GM12878 (cell line): ENCODE measurements around the gene AGR3. TPM values are rescaled to one million over a fixed set of nuclear protein-coding genes. Genes with fewer than 3 reads are reported as not detected.
"Not testable (repeated sequence)": the region's sequence is repeated elsewhere in the genome, so short reads cannot be mapped to it uniquely, and the experiment has no call there.

Experiments
- ATAC-seq: fragments of 200-7000 bp; cut with Tn5 transposase; 3 replicates; pipeline ENCODE4 v1.9.1; 2020; ENCODE audit warnings: mild to moderate bottlenecking, moderate library complexity
- BruUV-seq: library from RNA; stranded (reverse); fragments of 400-500 nt; replicated peaks from 2 replicates; lab custom pipeline; 2021; lab: Mats Ljungman, UMichigan
- CTCF ChIA-PET: fragments of 300-600 bp; sonication (Branson Sonifier 250); formaldehyde crosslinking; extraction: SDS; loops from one replicate; lab custom pipeline; 2021; ENCODE audit warnings: inconsistent platforms; lab: Yijun Ruan, JAX
- POLR2A ChIA-PET: fragments of 350-600 bp; formaldehyde crosslinking; extraction: SDS; loops from one replicate; lab custom pipeline; 2021; ENCODE audit warnings: inconsistent platforms; lab: Charles Lee
- RAD21 ChIA-PET: fragments of 300-600 bp; sonication (Branson Sonifier 250); formaldehyde crosslinking; loops from one replicate; lab custom pipeline; 2023; ENCODE audit warnings: antibody characterized with exemption; ENCODE audit not compliant: unreplicated experiment; lab: Charles Lee
- SMC1A ChIA-PET: fragments of 300-600 bp; sonication (Branson Sonifier 250); formaldehyde crosslinking; loops from one replicate; lab custom pipeline; 2023; ENCODE audit not compliant: unreplicated experiment, uncharacterized antibody; lab: Charles Lee
- DNase-seq: peaks from one replicate; pipeline ENCODE4 v3.0.0-alpha.2; 2011; ENCODE audit warnings: low read depth, low spot score
- FAIRE-seq: peaks from 3 replicates; lab custom pipeline; 2011; peaks lifted over from hg19 to GRCh38; lab: Jason Lieb, UNC
- H2AFZ ChIP-seq: 2 replicates; pipeline ENCODE4 v1.6.0; 2011; ENCODE audit warnings: low read depth, low read length, control low read depth; ENCODE audit not compliant: control insufficient read depth
- H3K27ac ChIP-seq: 2 replicates; pipeline ENCODE4 v1.5.1; 2011; ENCODE audit warnings: control low read depth; ENCODE audit not compliant: control insufficient read depth, insufficient read depth
- H3K27me3 ChIP-seq, 2 experiments: replicated peaks in 1 of 2; 2 replicates each; pipeline versions ENCODE4 v1.6.0 to v1.6.1; 2011; ENCODE audit warnings: low read length in 1 of 2; ENCODE audit not compliant: control insufficient read depth in 2 of 2, insufficient read depth in 2 of 2
- H3K36me3 ChIP-seq, 2 experiments: 2 replicates each; pipeline ENCODE4 v1.5.1; 2011; ENCODE audit warnings: low read length in 1 of 2; ENCODE audit not compliant: control insufficient read depth in 2 of 2, insufficient read depth in 2 of 2
- H3K4me1 ChIP-seq: 2 replicates; pipeline ENCODE4 v1.6.1; 2011; ENCODE audit warnings: mild to moderate bottlenecking, low read length, moderate library complexity, mixed read lengths; ENCODE audit not compliant: control insufficient read depth, insufficient read depth
- H3K4me2 ChIP-seq: 2 replicates; pipeline ENCODE4 v1.6.0; 2011; ENCODE audit warnings: control low read depth; ENCODE audit not compliant: control insufficient read depth, insufficient read depth
- H3K4me3 ChIP-seq: fragments of 200-600 bp; sonication (generic); 2 replicates; pipeline ENCODE4 v1.5.1; 2016
- H3K79me2 ChIP-seq: 2 replicates; pipeline ENCODE4 v1.6.0; 2011; ENCODE audit warnings: low read length; ENCODE audit not compliant: control insufficient read depth, insufficient read depth
- H3K9ac ChIP-seq: 2 replicates; pipeline ENCODE4 v1.8.0; 2011; ENCODE audit warnings: low read length, control low read depth, mixed read lengths; ENCODE audit not compliant: control insufficient read depth, insufficient read depth
- H3K9me3 ChIP-seq: replicated peaks from 3 replicates; pipeline ENCODE4 v1.5.1; 2011; ENCODE audit warnings: mild to moderate bottlenecking, low read length; ENCODE audit not compliant: control insufficient read depth, insufficient read depth
- H4K20me1 ChIP-seq: 2 replicates; pipeline ENCODE4 v1.6.0; 2011; ENCODE audit not compliant: control insufficient read depth, insufficient read depth
- MEF2A ChIP-seq: IDR thresholded peaks from 2 replicates; pipeline ENCODE4 v1.6.1; 2011; ENCODE audit warnings: low read depth, mild to moderate bottlenecking, low read length, moderate library complexity; ENCODE audit not compliant: insufficient read depth
- POLR2AphosphoS5 ChIP-seq: IDR thresholded peaks from 2 replicates; pipeline ENCODE4 v1.6.1; 2011; ENCODE audit warnings: mild to moderate bottlenecking, low read length, inconsistent platforms
- SMC3 ChIP-seq: IDR thresholded peaks from 2 replicates; pipeline ENCODE4 v1.6.1; 2011; ENCODE audit warnings: low read length, improper control_type of control experiment, borderline replicate concordance
- YY1 ChIP-seq: IDR thresholded peaks from 2 replicates; pipeline ENCODE4 v1.6.1; 2011; ENCODE audit warnings: low read depth, mild to moderate bottlenecking, low read length
- WGBS: methylation state at CpG from one replicate; pipeline ENCODE4 v1.1.6; 2016; ENCODE audit warnings: low lambda C conversion rate; ENCODE audit not compliant: insufficient replicate concordance, insufficient coverage; ENCODE audit errors: missing lambda C conversion rate; 5-methylcytosine and 5-hydroxymethylcytosine counted together
- in situ Hi-C: fragments of 300-500 bp; cut with MboI; formaldehyde crosslinking; loops from 9 replicates; pipeline ENCODE4 v1.14.3; 2018; ENCODE audit warnings: mixed read lengths
- intact Hi-C: fragments of 100-400 bp; cut with micrococcal nuclease; formaldehyde crosslinking; loops from one replicate; pipeline ENCODE4 v1.14.2; 2022; ENCODE audit not compliant: unreplicated experiment
- polyA plus RNA-seq, 11 experiments: library from polyadenylated mRNA; depleted of rRNA in 4 of 11; unstranded in 6 of 11; stranded (reverse) in 5 of 11; fragments of >200 nt; fragmentation: Nextera tagmentation in 4 of 11; fragmentation: Illumina TruSeq in 1 of 11; extraction: Ambion mirVana in 4 of 11; extraction: Trizol in 1 of 11; gene quantifications; 1 replicate in 1 of 11; 2 replicates in 10 of 11; pipeline versions ENCODE4 v1.2.1 to v1.2.3, GENCODE V29; 2011 to 2016; ENCODE audit warnings: inconsistent platforms in 2 of 11, missing spikeins in 2 of 11, low read depth in 1 of 11
- total RNA-seq, 4 experiments: library from RNA; depleted of rRNA in 3 of 4; stranded (reverse); fragments of >200 nt in 3 of 4; fragmentation: Illumina TruSeq in 1 of 4; extraction: Trizol in 1 of 4; gene quantifications; 2 replicates each; pipeline versions ENCODE4 v1.2.1 to v1.2.3, GENCODE V29; 2013 to 2021
- TF ChIP-seq, protein P1 (sequence below): fragments of 450-650 bp; formaldehyde crosslinking; IDR thresholded peaks from 2 replicates; pipeline ENCODE4 v1.4.0; 2020; ENCODE audit warnings: mild to moderate bottlenecking, moderate library complexity
- TF ChIP-seq, protein P2 (sequence below): fragments of 450-650 bp; IDR thresholded peaks from 2 replicates; pipeline ENCODE4 v1.6.1; 2014; ENCODE audit warnings: mild to moderate bottlenecking

Gene AGR3
- total and polyA plus RNA-seq, 10 of the 15 experiments (the other 5 are each of a cell fraction or from before 2014, with no cell fraction given), result not detected

DNA sequence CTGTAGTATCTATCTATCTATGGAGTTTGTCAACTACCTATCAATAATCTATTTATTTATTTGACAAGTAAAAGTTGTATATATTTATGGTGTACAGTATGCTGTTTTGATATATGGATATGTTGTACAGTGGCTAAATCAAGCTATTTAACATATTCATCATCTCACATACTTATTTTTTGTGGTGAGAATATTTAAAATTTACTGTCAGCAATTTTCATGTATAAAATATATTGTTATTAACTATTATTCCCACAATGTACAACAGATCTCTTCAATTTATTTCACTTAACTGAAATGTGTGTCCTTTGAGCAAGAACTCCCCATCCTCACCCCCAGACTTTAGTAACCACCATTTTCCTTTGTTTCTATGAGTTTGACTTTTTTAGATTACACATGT lies 14.5 kb downstream of the AGR3 start (continued):
- TF ChIP-seq SMC3, result no peak
- no peak for TF ChIP-seq YY1
- TF ChIP-seq, protein P1, sequence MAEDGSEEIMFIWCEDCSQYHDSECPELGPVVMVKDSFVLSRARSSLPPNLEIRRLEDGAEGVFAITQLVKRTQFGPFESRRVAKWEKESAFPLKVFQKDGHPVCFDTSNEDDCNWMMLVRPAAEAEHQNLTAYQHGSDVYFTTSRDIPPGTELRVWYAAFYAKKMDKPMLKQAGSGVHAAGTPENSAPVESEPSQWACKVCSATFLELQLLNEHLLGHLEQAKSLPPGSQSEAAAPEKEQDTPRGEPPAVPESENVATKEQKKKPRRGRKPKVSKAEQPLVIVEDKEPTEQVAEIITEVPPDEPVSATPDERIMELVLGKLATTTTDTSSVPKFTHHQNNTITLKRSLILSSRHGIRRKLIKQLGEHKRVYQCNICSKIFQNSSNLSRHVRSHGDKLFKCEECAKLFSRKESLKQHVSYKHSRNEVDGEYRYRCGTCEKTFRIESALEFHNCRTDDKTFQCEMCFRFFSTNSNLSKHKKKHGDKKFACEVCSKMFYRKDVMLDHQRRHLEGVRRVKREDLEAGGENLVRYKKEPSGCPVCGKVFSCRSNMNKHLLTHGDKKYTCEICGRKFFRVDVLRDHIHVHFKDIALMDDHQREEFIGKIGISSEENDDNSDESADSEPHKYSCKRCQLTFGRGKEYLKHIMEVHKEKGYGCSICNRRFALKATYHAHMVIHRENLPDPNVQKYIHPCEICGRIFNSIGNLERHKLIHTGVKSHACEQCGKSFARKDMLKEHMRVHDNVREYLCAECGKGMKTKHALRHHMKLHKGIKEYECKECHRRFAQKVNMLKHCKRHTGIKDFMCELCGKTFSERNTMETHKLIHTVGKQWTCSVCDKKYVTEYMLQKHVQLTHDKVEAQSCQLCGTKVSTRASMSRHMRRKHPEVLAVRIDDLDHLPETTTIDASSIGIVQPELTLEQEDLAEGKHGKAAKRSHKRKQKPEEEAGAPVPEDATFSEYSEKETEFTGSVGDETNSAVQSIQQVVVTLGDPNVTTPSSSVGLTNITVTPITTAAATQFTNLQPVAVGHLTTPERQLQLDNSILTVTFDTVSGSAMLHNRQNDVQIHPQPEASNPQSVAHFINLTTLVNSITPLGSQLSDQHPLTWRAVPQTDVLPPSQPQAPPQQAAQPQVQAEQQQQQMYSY (CRISPR knock-in tag), result no peak
- TF ChIP-seq, protein P2, sequence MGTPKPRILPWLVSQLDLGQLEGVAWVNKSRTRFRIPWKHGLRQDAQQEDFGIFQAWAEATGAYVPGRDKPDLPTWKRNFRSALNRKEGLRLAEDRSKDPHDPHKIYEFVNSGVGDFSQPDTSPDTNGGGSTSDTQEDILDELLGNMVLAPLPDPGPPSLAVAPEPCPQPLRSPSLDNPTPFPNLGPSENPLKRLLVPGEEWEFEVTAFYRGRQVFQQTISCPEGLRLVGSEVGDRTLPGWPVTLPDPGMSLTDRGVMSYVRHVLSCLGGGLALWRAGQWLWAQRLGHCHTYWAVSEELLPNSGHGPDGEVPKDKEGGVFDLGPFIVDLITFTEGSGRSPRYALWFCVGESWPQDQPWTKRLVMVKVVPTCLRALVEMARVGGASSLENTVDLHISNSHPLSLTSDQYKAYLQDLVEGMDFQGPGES, result no peak
- TF ChIP-seq POLR2AphosphoS5, result no peak
- TF ChIP-seq MEF2A, result no peak

DNA sequence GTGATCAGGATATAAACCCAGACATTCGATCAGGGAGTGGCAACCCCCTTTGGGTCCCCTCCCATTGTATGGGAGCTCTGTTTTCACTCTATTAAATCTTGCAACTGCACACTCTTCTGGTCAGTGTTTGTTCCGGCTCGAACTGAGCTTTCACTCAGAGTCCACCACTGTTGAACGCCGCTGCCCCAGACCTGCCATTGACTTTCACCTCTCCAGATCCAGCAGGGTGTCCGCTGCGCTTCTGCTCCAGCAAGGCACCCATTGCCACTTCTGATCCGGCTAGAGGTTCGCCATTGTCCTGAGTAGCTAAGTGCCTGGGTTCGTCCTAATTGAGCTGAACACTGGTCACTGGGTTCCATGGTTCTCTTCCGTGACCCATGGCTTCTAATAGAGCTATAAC lies 28.6 kb downstream of the AGR3 start:
- 50% methylated on average over 11 of the region's 11 CpGs for WGBS
- DNase-seq, FAIRE-seq, ATAC-seq, in situ Hi-C loops, H3K4me3 ChIP-seq, H3K9me3 ChIP-seq, BruUV-seq, H3K36me3 ChIP-seq, SMC1A ChIA-PET, H3K79me2 ChIP-seq, H3K4me1 ChIP-seq, intact Hi-C loops, H3K27ac ChIP-seq, H3K4me2 ChIP-seq, POLR2A ChIA-PET, RAD21 ChIA-PET, H2AFZ ChIP-seq, H4K20me1 ChIP-seq, H3K9ac ChIP-seq, H3K27me3 ChIP-seq: not testable (repeated sequence)
- CTCF ChIA-PET, result interaction anchor here (0.5 to 1.1 kb wide), 3 partner anchors 12 to 175 kb away, joined by 3 to 5 read pairs (median 3); no protein-coding TSS in a partner anchor
